Trophoblast cell (in vitro differentiated cells and primary cell): ENCODE results near the gene RCOR2.
A peak's percentile ranks its signal among the peaks of the same experiment; 100 is the strongest.

Experiments used
- DNase-seq, 2 donors: peaks; one replicate each; pipeline ENCODE4 v3.0.0-alpha.2; 2016
- H2AFZ ChIP-seq: 2 replicates; pipeline ENCODE4 v1.6.1; 2013; ENCODE audit warnings: low read length, moderate library complexity, mild to moderate bottlenecking; ENCODE audit not compliant: insufficient read depth, poor library complexity
- H2AK5ac ChIP-seq: 2 replicates; pipeline ENCODE4 v1.6.1; 2013; ENCODE audit warnings: mild to moderate bottlenecking, low read length
- H2BK120ac ChIP-seq: 2 replicates; pipeline ENCODE4 v1.6.1; 2013; ENCODE audit warnings: low read length, mild to moderate bottlenecking, moderate library complexity; ENCODE audit not compliant: insufficient read depth, poor library complexity
- H2BK12ac ChIP-seq: 2 replicates; pipeline ENCODE4 v1.6.1; 2013; ENCODE audit warnings: mild to moderate bottlenecking, low read length, moderate library complexity
- H2BK5ac ChIP-seq: 2 replicates; pipeline ENCODE4 v1.6.1; 2013; ENCODE audit warnings: low read length, low read depth, moderate library complexity, mild to moderate bottlenecking; ENCODE audit not compliant: poor library complexity
- H3K14ac ChIP-seq: 2 replicates; pipeline ENCODE4 v1.6.1; 2013; ENCODE audit warnings: mild to moderate bottlenecking, low read length
- H3K18ac ChIP-seq: 2 replicates; pipeline ENCODE4 v1.6.1; 2013; ENCODE audit warnings: mild to moderate bottlenecking, low read length
- H3K23ac ChIP-seq: 2 replicates; pipeline ENCODE4 v1.6.1; 2013; ENCODE audit warnings: low read length
- H3K27ac ChIP-seq: 2 replicates; pipeline ENCODE4 v1.5.1; 2013; ENCODE audit warnings: low read depth, mild to moderate bottlenecking, inconsistent platforms, low read length, moderate library complexity
- H3K27me3 ChIP-seq: 2 replicates; pipeline ENCODE4 v1.6.1; 2013; ENCODE audit warnings: inconsistent platforms, mild to moderate bottlenecking, low read length, moderate library complexity; ENCODE audit not compliant: insufficient read depth
- H3K36me3 ChIP-seq, 2 experiments: 1 replicate in 1 of 2; 2 replicates in 1 of 2; pipeline ENCODE4 v1.6.1; 2013; ENCODE audit warnings: low read length in 2 of 2, mild to moderate bottlenecking in 2 of 2, moderate library complexity in 1 of 2; ENCODE audit not compliant: insufficient read depth in 2 of 2, control insufficient read depth in 1 of 2
- H3K4ac ChIP-seq: 2 replicates; pipeline ENCODE4 v1.6.1; 2013; ENCODE audit warnings: low read depth, mild to moderate bottlenecking, low read length, moderate library complexity
- H3K4me1 ChIP-seq, 2 experiments: 1 replicate in 1 of 2; 2 replicates in 1 of 2; pipeline ENCODE4 v1.6.1; 2013; ENCODE audit warnings: low read length in 2 of 2, mild to moderate bottlenecking in 2 of 2, moderate library complexity in 1 of 2; ENCODE audit not compliant: insufficient read depth in 2 of 2, control insufficient read depth in 1 of 2
- H3K4me2 ChIP-seq: 2 replicates; pipeline ENCODE4 v1.6.1; 2013; ENCODE audit warnings: inconsistent platforms, mild to moderate bottlenecking, low read length, moderate library complexity
- H3K4me3 ChIP-seq: 2 replicates; pipeline ENCODE4 v1.5.1; 2013; ENCODE audit warnings: mild to moderate bottlenecking, low read depth, low read length, inconsistent platforms
- H3K79me1 ChIP-seq: one replicate; pipeline ENCODE4 v1.6.1; 2013; ENCODE audit warnings: low read length
- H3K79me2 ChIP-seq: 2 replicates; pipeline ENCODE4 v1.6.1; 2013; ENCODE audit warnings: low read length, mild to moderate bottlenecking; ENCODE audit not compliant: control insufficient read depth, insufficient read depth, poor library complexity
- H3K9ac ChIP-seq: 2 replicates; pipeline ENCODE4 v1.6.1; 2013; ENCODE audit warnings: mild to moderate bottlenecking, low read length
- H3K9me3 ChIP-seq: 2 replicates; pipeline ENCODE4 v1.6.1; 2013; ENCODE audit warnings: low read depth, mild to moderate bottlenecking, control low read depth, inconsistent platforms, low read length; ENCODE audit not compliant: insufficient read depth
- H4K12ac ChIP-seq: 2 replicates; pipeline ENCODE4 v1.6.1; 2013; ENCODE audit warnings: low read depth, mild to moderate bottlenecking, low read length, moderate library complexity
- H4K8ac ChIP-seq: 2 replicates; pipeline ENCODE4 v1.6.1; 2013; ENCODE audit warnings: low read depth, mild to moderate bottlenecking, low read length, moderate library complexity
- H4K91ac ChIP-seq: one replicate; pipeline ENCODE4 v1.6.1; 2013; ENCODE audit warnings: low read depth, mild to moderate bottlenecking, low read length, moderate library complexity
- WGBS: extraction: QIAGEN DNeasy Blood & Tissue Kit; methylation state at CpG from one replicate; pipeline ENCODE4 v1.1.7; 2013; ENCODE audit warnings: missing lambda C conversion rate; ENCODE audit not compliant: insufficient read length, insufficient coverage; ENCODE audit errors: extremely low coverage; 5-methylcytosine and 5-hydroxymethylcytosine counted together

The RCOR2 gene

DNA sequence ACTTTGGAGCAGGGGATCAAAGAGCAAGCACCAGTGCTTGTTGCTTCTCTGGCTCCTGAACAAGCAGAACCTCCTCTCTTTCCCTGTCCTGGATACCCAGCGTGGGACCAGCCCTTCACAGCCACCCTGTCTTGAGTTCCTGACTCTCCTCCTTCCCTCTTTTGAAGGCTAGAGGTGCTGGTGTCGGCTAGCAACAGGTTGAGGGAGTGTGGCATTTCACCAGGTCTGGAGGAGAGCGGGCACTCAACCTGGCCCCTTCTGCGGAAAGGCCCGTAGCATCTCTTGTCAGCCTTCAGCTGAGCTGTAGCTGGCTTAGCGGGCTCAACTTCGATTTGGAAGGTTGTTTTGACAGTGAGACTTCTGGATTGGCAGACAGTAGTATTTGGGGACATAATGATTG lies 26.6 kb downstream of the RCOR2 start:
- Histone ChIP-seq H2BK12ac (no peak overlapping the region), H3K4ac (peak overlapping the region; percentile 4), H3K27me3 (no peaks in the 10 kb centered on the region), H3K4me1 (peaks cover 20 to 23% of the 10 kb centered on the region in 2 experiments), H3K27ac (no peak overlapping the region), H4K91ac (no peak overlapping the region), H3K79me1 (peaks cover 5% of the 10 kb centered on the region), H2BK5ac (no peak overlapping the region), H3K9ac (no peak overlapping the region), H2AK5ac (no peak overlapping the region), H3K36me3 (peaks cover 13 to 15% of the 10 kb centered on the region in 2 experiments), H4K8ac (no peak overlapping the region), H3K18ac (no peak overlapping the region), H3K4me3 (no peak overlapping the region), H4K12ac (no peak overlapping the region), H3K14ac (no peak overlapping the region), H3K4me2 (no peak overlapping the region), H2AFZ (no peak overlapping the region), H3K9me3 (no peaks in the 10 kb centered on the region), H2BK120ac (no peak overlapping the region), H3K23ac (no peak overlapping the region), H3K79me2 (peaks cover 7% of the 10 kb centered on the region)
- DNase-seq, result no peak
- no CpG with 5 or more reads among the region's 7 CpGs for WGBS

DNA sequence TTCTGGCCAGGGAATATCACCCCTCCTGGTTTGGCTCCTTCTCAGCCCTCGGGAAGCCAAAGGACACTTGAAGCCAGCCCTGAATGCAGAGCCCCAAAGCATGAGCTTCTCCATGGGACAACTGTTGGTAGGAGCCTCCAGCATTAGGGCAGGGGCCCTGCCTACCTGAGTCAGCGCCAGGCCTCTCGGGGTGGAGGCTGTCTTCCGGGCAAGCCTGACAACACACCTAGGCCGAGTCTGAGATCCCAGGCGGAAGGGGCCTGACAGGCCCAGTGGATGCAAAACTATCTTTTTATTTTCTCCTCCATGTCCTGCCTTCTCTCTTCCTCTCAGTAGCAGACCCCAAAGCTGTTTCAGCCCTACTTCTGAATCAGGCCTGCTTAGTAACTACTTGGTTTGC lies 27.6 kb downstream of the RCOR2 start:
- H3K27ac ChIP-seq, result peak overlapping the region; percentile 69
- H2AFZ ChIP-seq, result no peak overlapping the region
- H2BK12ac ChIP-seq, result no peak overlapping the region
- no peak overlapping the region for H2BK120ac ChIP-seq
- H3K9me3 ChIP-seq, result no peaks in the 10 kb centered on the region
- no peak overlapping the region for H3K14ac ChIP-seq
- no peak overlapping the region for H3K9ac ChIP-seq
- H3K79me1 ChIP-seq, result peaks cover 5% of the 10 kb centered on the region
- H3K4me2 ChIP-seq, result peak overlapping the region; percentile 53
- H3K79me2 ChIP-seq, result peaks cover 7% of the 10 kb centered on the region
- no peak overlapping the region for H2AK5ac ChIP-seq
- no peaks in the 10 kb centered on the region for H3K27me3 ChIP-seq
- peak overlapping the region; percentile 16 for H4K91ac ChIP-seq
- no peak overlapping the region for H2BK5ac ChIP-seq
- no peak overlapping the region for H4K12ac ChIP-seq
- H3K18ac ChIP-seq, result peak overlapping the region; percentile 83
- DNase-seq, result peak; percentile 43 to 44
- no peak overlapping the region for H4K8ac ChIP-seq
- H3K36me3 ChIP-seq, result peaks cover 4 to 8% of the 10 kb centered on the region in 2 experiments
- no peak overlapping the region for H3K4me3 ChIP-seq
- no CpG with 5 or more reads among the region's 6 CpGs for WGBS
- peaks cover 20 to 23% of the 10 kb centered on the region in 2 experiments for H3K4me1 ChIP-seq
- peak overlapping the region; percentile 82 for H3K4ac ChIP-seq
- H3K23ac ChIP-seq, result no peak overlapping the region

DNA sequence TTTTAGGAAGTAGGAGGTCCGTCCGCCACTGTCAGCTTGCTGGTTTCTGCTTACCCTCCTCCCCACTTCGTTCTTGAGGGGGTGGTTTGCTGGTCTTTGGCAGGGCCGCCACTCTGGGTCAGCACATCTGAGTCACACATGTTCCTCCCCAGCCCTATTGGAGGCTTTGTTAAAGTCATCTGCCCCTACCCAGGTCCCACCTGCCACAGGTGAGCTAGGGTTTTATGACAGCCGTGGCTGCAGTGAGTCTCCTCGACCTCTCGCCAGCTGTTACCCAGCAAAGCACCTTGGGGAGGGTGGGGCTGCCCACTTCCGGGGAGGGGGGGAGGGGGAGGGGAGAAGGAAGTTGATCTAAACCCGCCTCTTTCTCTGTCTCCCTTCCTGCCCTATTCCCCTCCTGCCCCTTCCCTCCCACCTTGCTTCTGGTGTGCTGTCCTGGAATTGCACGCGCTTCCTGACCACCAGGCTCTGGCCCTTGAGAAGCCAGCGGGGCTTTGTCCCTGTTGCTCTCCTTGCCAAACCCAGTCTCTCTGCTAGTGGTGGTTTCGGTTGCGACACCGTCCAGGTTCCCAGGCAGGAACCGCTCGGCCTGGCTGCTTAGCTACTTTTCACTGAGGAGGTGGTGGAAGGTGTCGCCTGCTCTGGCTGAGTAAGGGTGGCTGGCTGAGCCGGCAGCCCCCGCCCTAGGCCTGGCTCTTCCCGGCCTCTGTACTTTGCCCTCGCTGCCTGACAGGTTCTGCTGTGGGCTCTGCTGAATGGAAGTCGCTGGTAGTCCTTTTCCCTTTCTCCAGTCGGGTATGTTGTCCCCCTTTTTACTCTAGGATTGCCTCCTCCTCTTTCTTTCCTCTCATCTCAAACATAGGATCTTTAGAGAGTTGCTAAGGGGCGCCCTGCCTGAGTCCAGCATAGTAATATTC lies 28.5 kb downstream of the RCOR2 start:
- H3K4ac ChIP-seq, result no peak overlapping the region
- H2AFZ ChIP-seq, result no peak overlapping the region
- no CpG with 5 or more reads among the region's 25 CpGs for WGBS
- peaks cover 20 to 23% of the 10 kb centered on the region in 2 experiments for H3K4me1 ChIP-seq
- no peak overlapping the region for H3K4me3 ChIP-seq
- no peak overlapping the region for H2BK120ac ChIP-seq
- H4K8ac ChIP-seq, result peak overlapping the region; percentile 18
- H3K23ac ChIP-seq, result no peak overlapping the region
- H3K36me3 ChIP-seq, result peaks cover 4 to 6% of the 10 kb centered on the region in 2 experiments
- no peak overlapping the region for H2BK5ac ChIP-seq
- H4K12ac ChIP-seq, result peak overlapping the region; percentile 36
- H3K79me2 ChIP-seq, result peaks cover 9% of the 10 kb centered on the region
- H3K27ac ChIP-seq, result peak overlapping the region; percentile 69
- no peak overlapping the region for H3K9ac ChIP-seq
- peak overlapping the region; percentile 38 for H2BK12ac ChIP-seq
- no peaks in the 10 kb centered on the region for H3K27me3 ChIP-seq
- H4K91ac ChIP-seq, result no peak overlapping the region
- H3K18ac ChIP-seq, result peak overlapping the region; percentile 83
- DNase-seq, result peak; percentile 80
- H3K79me1 ChIP-seq, result peaks cover 5% of the 10 kb centered on the region
- H3K14ac ChIP-seq, result peak overlapping the region; percentile 6
- peak overlapping the region; percentile 53 for H3K4me2 ChIP-seq
- H3K9me3 ChIP-seq, result no peaks in the 10 kb centered on the region
- H2AK5ac ChIP-seq, result no peak overlapping the region

DNA sequence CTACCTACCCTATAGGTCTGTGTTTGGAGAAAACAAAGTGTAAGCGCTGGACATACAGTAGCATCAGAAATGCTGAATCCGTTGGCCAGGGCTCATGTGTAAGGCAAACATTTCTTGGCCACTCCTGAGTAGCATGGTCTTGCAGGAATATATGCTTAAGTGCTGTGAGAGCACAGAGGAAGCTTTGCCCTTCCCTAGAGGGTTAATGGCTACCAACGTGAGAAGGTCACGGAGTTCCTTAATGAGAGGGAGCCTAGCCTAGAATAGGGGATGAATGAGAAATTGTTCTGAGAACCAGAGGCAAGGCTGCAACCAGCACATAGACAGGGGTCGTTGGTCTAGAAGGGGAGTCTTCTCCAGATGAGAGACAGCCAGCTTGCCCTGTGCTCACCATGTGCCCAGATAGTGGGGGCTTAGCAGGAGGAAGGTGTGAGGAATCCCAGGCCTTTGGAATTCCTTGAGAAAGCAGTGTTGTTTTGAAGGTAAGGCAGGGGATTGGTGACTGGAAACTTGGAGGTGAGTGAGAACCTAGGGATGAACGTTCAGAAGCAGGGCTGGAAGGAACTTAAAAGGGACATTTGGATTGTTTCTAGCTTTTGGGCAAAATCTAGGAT lies 29.5 kb downstream of the RCOR2 start:
- H3K4me2 ChIP-seq, result no peak overlapping the region
- no CpG with 5 or more reads among the region's 6 CpGs for WGBS

More for the DNA sequence above, 29.5 kb downstream of the RCOR2 start:
- no peak overlapping the region for H3K27ac ChIP-seq
- no peak overlapping the region for H4K91ac ChIP-seq
- no peak for DNase-seq
- H4K12ac ChIP-seq, result no peak overlapping the region
- H3K27me3 ChIP-seq, result no peaks in the 10 kb centered on the region
- H3K18ac ChIP-seq, result no peak overlapping the region
- H3K23ac ChIP-seq, result no peak overlapping the region
- no peak overlapping the region for H3K14ac ChIP-seq
- H3K4ac ChIP-seq, result no peak overlapping the region
- no peak overlapping the region for H2BK12ac ChIP-seq
- no peaks in the 10 kb centered on the region for H3K9me3 ChIP-seq
- peaks cover 5% of the 10 kb centered on the region for H3K79me1 ChIP-seq
- peaks cover 4 to 6% of the 10 kb centered on the region in 2 experiments for H3K36me3 ChIP-seq
- H2AK5ac ChIP-seq, result no peak overlapping the region
- H2BK5ac ChIP-seq, result no peak overlapping the region
- no peak overlapping the region for H3K4me3 ChIP-seq
- H3K79me2 ChIP-seq, result peaks cover 9% of the 10 kb centered on the region
- no peak overlapping the region for H4K8ac ChIP-seq
- H3K9ac ChIP-seq, result no peak overlapping the region
- no peak overlapping the region for H2AFZ ChIP-seq
- peaks cover 20 to 26% of the 10 kb centered on the region in 2 experiments for H3K4me1 ChIP-seq
- no peak overlapping the region for H2BK120ac ChIP-seq
